Non-pigmented ciliary epithelial cell (primary cell): ENCODE data around the gene MAF.

ENCODE experiments used
- DNase-seq: peaks from one replicate; pipeline ENCODE4 v3.0.0-alpha.2; 2010; ENCODE audit warnings: low read depth

MAF gene

DNA sequence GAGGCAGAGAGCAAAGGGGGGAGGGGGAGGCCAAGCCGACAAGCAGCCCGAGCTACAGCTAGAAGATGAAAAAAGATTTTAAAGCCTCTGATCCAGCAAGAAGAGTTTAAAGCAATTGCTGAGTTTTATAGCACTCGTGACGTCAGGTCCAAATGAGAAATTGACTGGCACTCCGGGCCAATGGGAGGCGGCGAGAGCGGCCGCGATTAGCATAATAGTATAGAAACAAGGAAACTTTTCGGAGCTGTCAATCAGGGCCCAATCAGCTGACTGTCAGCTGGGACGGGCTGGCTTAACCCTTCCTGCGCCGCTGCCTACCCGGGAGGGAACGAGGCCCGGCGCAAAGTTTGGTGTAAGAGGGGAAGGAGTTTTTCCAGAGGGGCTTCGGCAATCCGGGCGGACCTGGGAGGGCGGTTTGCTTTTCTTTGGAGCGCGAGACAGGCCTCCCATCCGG, at the start of gene MAF:
MAF (minus strand) TSS at position 100 of the 454 bp plus-strand sequence. CDS start 835 bp downstream, outside the sequence.
- peak; percentile 56 for DNase-seq

DNA sequence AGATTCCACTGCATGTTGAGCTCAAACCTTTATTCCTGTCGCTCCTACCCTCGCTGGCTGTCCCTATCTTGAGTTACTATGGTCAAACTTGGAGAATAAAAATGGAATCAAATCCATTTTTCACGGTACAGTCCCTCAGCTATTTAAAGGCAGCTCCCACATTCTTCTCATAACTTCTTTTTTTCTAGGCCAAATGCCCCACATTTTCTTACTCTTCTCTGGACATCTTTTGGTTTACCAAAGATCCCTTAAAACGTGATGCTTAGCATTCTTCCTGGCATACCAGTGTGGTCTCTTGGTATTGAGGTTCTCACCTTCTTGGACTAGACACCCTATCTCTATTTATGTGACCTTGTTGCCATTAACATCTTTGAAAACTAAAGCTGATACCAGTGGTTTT, 48.3 kb upstream of the MAF start:
- DNase-seq, result no peak

DNA sequence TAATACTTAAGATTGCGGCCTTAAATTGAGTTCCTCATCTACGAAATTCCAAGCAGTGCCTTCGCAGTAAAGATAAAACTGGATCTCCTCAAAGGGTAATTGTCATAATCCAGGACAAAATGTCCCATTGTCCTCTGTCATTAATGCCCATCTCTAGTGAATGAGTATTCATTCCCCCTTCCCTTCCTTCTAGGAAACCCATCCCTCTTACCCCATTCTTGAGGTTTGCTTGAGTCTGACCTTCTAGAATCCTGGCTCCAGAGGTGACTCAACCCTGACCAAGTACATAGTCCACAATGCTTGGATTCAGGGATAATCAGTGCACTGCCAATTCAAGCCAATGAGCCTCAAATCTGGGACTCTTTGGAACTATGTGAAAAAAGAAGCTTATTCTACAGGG, 47.0 kb upstream of the MAF start:
- no peak for DNase-seq

- no peak for DNase-seq
These were observed 45.2 kb upstream of the MAF start for GRCh38 chr16:79645701-79646100.

GRCh38 chr16:79644971-79645667, 44.6 kb upstream of the MAF start:
- DNase-seq, result no peak

GRCh38 chr16:79642652-79643051, 42.1 kb upstream of the MAF start:
- DNase-seq, result no peak

DNA sequence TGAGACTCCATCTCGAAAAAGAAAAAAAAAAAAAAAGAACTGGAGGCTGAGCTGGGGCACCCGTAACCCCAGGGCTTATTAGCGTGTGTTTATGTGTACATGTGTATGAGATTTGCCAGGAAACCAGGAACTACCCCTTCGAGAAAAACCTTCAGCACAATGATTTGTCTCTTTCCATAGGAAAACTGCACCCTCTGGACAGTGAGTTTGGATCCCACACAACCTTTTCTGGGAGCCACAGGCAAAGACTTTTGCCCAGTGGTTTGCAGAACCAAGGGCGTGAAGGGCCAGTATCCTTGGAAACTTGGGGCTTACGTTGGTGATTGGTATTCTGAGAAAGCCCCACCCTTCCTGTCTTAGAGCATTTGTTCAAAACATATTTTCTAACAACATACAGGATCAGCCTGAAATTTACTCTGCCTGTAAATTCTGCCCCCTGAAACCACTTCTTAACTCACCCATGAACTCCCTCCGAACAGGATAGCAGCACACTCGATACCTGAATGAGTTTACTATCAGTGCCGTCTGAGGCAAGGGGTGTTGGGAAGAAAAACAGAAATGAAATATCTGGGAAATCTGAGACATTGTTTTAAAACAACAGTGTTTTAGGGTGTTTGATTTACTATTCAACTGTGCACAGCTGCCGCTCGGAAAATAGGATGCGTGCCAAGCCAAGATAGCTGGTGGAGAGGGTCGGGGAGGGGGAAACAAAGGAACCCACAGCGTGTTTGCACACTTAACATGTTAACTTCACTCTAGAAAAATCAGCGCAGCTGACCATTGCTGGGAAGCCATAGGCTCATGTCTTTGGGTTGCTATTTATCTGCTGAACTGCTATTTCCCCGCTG, 40.2 kb upstream of the MAF start:
- DNase-seq, result no peak

GRCh38 chr16:79639576-79640311, 39.2 kb upstream of the MAF start:
- no peak for DNase-seq

DNA sequence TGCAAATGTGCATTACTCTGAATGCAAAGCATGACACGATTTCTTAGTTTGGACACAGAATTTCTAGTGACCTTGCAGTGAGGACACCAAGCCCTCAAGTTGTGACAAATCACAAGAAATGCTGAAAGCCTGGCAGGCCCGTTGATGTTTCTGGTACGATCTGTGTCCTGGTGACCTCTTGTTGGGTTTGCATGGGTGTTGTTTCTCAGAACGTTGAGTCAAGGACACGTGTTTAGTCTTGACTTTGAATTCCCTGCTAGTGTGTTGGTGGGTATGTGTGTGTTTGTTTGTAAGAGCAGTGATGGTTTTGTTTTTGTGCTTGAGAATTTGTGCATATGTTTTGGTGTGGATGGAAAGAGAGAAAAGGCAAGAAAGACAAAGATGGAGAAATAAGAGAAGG, 37.8 kb upstream of the MAF start:
- no peak for DNase-seq

GRCh38 chr16:79635488-79635887, 35.0 kb upstream of the MAF start:
- no peak for DNase-seq

- no peak for DNase-seq
These were observed 33.8 kb upstream of the MAF start for GRCh38 chr16:79634298-79634697.

DNA sequence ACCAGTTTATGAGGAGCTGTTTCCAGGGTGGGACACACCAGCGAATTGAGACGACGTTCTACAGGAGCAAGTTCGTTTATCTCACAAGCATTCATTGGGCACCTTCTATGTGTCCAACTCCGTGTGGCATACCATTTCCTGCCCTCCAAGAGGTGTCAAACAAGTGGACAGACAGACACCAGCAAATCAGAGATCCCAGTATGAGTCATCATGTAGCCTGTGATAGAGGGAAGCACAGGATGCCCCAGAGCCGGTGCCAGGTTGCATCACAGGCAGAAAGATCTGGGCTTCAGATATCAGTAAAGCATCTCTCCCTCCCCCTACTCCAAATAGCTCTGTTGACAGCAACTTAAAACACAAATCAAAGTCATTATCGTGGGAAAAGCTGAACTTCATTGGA, 31.8 kb upstream of the MAF start:
- no peak for DNase-seq

GRCh38 chr16:79628988-79629387, 28.5 kb upstream of the MAF start:
- no peak for DNase-seq

DNA sequence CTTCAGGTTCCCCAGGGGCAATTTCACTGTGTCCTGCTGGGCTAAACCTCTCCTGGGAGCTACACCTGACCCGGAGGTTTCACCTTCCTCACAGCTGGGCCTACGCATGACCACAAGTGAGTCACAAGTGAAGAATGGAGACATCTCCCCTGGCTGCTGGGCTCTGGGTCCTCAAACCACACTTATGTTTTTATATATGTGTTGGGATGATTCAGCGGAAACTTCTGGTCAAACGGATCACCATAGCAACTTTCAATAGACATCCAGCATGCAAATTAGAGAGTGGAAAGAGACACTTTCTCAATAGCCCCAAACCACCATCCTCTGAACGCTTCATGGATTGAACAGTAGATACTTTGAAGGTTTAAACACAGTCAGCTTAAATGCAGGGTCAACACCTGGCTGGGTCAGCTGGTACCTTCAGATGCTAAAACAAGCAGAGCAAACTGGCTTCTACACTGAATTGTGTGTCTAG, 28.0 kb upstream of the MAF start:
- DNase-seq, result peak; percentile 73

DNA sequence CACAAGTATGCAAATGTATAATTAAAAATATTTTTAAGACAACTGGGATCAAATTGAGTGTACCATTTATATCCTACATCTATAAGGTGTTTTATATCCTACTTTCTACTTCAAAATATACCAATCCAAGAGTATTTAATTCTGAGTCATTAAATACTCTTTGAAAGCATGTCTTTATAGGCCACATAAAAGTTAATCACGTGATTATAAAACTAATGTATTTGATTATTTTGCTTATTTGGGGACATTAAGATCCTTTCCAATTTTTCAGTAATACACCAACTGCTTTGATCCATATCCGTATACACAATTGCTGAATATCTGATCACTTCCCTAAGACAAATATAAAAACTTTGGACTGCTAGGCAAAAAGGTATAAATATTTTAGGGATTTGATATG, 26.6 kb upstream of the MAF start:
- no peak for DNase-seq

GRCh38 chr16:79625738-79626137, 25.2 kb upstream of the MAF start:
- DNase-seq, result no peak

- no peak for DNase-seq
These were observed 23.3 kb upstream of the MAF start for GRCh38 chr16:79623824-79624223.

GRCh38 chr16:79623062-79623461, 22.5 kb upstream of the MAF start:
- no peak for DNase-seq

- DNase-seq, result no peak
These were observed 20.5 kb upstream of the MAF start for GRCh38 chr16:79621027-79621426.

GRCh38 chr16:79618692-79619050, 18.1 kb upstream of the MAF start:
- DNase-seq, result no peak

- no peak for DNase-seq
These were observed 17.6 kb upstream of the MAF start for GRCh38 chr16:79618041-79618691.

DNA sequence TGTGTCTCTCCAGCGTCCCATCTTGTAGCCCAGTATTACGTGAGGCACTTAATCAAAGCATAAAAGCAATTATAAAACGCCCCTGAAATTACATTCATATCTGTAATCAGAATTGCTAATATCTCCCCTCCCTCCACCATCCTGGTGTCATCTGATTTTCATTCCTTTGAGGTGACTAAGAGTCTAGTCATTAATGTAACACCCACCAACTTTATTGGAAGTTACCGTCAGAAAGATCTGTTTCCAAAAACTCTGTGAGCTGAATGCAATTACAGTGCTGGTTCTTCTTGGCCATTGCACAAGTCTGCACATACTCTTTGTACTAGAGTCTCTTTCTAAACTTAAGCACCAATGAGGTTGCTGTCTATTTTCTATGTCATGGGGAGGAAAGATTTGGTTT, 12.5 kb upstream of the MAF start:
- no peak for DNase-seq
